Activated CD4-positive, alpha-beta T cell treated with anti-CD3 and anti-CD28 coated beads, Interleukin-2, amount 50 U/mL, for 24 hours (primary cell): ENCODE results near the gene TESK2.
"Not testable (repeated sequence)": the region's sequence is repeated elsewhere in the genome, so short reads cannot be mapped to it uniquely, and the experiment has no call there.

Experiments used
- DNase-seq, 2 donors: peaks; one replicate each; pipeline ENCODE4 v3.0.0-alpha.2; 2020; ENCODE audit warnings: low read depth in 1 of 2, low spot score in 1 of 2

The TESK2 gene

GRCh38 chr1:45490626-45491486, at the start of gene TESK2:
TESK2 (minus strand) TSS chr1:45491163; CDS start chr1:45457785, 33,378 bp downstream.
- peak; percentile 84 to 96 for DNase-seq

- DNase-seq = no peak
Observed at GRCh38 chr1:45536886-45537285, 45.9 kb upstream of the TESK2 start.

- DNase-seq = no peak
Observed at GRCh38 chr1:45535988-45536766, 45.2 kb upstream of the TESK2 start.

DNA sequence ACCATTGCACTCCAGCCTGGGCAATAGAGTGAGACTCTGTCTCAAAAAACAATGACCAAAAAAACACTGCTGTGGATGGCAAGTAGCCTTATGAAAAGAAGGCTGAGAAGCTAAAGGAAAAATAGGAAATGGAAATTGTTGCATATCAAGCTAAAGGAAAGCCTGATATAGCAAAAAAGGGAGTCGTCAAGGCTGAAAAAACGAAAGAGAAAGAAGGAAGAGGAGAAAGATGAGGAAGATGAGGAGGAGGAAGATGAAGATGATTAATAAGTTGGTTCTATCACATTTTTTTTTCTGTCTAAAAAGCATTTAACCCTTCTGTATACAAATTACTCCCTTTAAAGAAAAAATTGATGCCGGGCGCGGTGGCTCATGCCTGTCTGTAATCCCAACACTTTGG, 40.9 kb upstream of the TESK2 start:
- no peak for DNase-seq

DNA sequence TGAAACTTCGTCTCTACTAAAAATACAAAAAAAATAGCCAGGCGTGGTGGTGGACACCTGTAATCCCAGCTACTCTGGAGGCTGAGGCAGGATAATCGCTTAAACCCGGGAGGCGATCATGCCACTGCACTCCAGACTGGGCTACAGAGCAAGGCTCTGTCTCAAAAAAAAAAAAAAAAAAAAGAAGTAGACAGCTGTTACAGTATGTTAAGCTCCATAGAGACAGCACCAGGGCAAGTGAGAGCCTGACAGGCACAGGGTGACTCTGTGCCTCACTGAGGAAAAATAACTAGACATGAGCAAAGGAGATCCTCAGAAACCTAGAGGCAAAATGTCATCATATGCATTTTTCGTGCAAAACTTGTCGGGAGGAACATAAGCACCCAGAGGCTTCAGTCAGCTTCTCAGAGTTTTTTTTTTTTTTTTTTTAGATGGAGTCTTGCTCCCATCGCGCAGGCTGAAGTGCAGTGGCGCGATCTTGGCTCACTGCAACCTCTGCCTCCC, 39.7 kb upstream of the TESK2 start:
- DNase-seq = no peak

DNA sequence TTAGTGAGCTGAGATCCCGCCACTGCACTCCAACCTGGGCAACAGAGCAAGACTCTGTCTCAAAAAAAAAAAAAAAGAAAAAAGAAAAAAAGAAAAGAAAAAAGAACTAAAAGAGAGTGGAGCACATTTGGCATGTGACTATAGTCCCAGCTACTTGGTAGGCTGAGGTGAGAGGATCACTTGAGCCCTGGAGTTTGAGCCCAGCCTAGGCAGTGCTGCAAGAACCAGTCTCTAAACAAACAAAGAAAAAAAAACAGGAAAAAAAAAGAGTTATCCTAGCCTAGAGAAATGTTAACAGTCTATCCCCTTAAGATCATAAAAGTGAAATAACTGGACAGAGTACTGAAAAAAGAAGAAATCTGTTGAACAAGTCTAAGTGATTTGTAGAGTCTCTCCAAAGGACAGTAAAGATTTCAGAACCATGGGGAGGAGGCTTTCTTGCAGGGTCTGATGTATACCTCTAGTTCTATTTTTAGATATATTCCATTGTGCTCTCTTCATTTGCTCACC, 35.2 kb upstream of the TESK2 start:
- DNase-seq = no peak

- not testable (repeated sequence) for DNase-seq
Observed at GRCh38 chr1:45523975-45524374, 33.0 kb upstream of the TESK2 start.

DNA sequence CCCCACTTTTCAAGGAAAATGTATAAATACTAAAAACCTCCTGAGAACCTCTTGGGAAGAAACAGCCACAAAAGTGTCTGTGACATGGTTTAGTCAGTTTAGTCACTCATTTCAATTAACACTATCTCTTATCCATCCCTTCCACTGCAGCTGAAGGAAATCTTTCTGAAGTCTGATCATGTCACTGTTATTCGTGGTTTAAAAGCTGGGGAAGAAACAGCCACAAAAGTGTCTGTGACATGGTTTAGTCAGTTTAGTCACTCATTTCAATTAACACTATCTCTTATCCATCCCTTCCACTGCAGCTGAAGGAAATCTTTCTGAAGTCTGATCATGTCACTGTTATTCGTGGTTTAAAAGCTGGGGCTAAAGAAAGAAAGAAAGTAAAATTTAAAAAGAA, 32.6 kb upstream of the TESK2 start:
- DNase-seq = not testable (repeated sequence)

DNA sequence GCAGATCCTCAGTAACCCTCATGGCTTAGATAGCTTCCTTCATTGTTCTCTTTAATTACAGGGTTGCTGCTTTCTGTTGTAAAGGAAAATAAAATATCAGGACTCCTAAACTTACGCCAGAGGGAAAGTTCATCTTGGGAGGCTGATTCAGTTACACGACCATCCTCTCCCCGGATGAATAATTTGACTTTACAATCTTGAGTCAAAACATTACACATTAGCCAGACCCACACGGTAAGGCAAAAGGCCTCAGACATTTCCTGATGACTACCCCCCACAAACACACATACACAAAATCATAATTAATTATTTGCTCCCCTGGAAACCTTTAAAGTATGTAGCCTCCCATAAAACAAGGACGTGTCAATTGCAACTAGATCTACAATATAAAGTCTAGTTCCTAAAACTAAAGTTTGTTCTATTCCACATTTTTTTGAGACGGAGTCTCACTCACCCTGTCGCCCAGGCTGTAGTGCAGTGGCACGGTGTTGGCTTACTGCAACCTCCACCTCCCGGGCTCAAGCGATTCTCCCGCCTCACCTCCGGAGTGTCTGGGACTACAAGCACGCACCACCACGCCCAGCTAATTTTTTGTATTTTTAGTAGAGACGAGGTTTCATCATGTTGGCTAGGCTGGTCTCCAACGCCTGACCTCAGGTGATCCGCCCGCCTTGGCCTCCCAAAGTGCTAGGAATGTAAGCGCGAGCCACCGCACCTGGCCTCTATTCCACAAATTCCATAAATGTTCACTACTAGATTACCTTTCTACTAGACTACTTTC, 31.6 kb upstream of the TESK2 start:
- DNase-seq = no peak

DNA sequence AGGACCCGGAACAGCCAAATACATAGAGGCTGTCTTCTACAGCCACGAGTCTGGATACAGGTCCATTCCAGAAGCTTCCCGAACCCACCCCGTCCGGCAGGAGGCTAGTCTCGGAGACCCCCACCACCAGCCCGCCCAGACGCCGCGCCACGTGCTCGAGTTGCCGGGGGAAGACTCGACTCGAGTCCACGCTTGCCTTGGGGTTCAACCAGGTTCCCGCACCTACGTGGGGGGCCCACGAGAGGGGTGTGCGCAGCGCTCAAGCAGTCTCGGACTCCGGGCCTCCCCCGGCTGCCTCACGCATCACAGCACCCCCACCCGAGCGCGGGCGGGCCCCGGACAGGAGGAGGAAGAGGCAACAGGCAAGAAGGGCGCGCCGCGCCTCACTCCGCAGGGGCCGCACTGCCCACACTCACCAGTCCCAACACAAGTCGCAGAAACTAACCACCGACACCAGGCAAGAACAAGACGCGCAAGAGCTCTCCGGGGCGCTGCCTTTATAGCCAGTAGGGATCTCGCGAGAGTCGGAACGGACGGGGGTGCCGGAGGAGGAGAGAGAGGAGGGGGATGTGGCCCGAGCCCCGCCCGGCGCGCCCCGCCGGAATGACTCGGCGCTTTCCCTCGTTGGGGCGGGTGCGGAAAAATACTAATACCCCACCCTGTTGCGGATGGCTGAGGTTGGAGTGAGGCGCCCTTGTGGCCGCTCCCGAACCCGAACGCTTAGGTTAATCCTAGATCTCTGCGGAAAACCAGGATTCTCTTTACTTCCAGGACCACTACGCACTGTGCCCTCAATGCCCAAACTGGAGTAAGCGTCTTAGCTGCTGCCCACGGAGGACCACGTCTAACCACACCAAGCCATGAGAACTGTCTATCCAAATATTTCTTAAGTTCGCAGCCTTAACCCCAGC, 30.7 kb upstream of the TESK2 start, which contains the start of gene PRDX1:
TSS of gene PRDX1 (minus strand) at position 472 of the 911 bp plus-strand sequence. CDS start 2,841 bp downstream, outside the sequence.
- peak; percentile 98 to 99 for DNase-seq

- DNase-seq = not testable (repeated sequence)
Observed at GRCh38 chr1:45519774-45520173, 28.8 kb upstream of the TESK2 start.

GRCh38 chr1:45518910-45519309, 27.9 kb upstream of the TESK2 start:
- no peak for DNase-seq

GRCh38 chr1:45518366-45518765, 27.4 kb upstream of the TESK2 start:
- not testable (repeated sequence) for DNase-seq

- no peak for DNase-seq
Observed at GRCh38 chr1:45516465-45516864, 25.5 kb upstream of the TESK2 start.

GRCh38 chr1:45516036-45516435, 25.1 kb upstream of the TESK2 start:
- DNase-seq = no peak

DNA sequence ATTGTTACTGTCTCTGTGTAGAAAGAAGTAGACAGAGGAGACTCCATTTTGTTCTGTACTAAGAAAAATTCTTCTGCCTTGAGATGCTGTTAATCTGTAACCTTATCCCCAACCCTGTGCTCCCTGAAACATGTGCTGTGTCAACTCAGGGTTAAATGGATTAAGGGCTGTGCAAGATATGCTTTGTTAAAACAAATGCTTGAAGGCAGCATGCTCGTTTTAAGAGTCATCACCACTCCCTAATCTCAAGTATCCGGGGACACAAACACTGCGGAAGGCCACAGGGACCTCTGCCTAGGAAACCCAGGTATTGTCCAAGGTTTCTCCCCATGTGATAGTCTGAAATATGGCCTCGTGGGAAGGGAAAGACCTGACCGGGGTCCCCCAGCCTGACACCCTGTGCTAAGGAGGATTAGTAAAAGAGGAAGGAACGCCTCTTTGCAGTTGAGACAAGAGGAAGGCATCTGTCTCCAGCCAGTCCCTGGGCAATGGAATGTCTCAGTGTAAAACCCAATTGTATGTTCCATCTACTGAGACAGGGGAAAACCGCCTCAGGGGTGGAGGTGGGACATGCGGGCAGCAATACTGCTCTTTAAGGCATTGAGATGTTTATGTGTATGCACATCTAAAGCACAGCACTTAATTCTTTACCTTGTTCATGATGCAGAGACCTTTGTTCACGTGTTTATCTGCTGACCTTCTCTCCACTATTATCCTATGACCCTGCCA, 22.7 kb upstream of the TESK2 start:
- not testable (repeated sequence) for DNase-seq

DNA sequence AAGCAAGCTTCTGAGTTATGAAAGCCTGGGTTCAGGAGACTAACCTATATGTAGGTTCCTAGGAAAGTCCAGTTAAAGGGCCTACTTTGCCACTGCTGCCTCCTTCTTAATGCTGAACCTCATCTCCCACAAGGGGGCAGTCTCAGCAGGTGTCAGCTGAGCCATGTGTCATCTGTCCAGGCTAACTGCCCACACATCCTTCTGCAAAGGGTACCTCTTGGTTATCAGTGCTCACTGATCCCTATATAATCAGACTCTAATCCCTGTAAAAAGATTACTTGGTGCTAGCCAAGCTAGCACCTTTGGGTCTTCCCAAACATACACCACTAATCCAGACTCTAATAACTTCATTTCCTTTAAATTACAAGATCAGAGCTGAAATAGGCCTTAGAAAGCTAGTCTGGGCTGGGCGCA, 21.7 kb upstream of the TESK2 start:
- DNase-seq = peak in 1 of 2 donors; percentile 50

DNA sequence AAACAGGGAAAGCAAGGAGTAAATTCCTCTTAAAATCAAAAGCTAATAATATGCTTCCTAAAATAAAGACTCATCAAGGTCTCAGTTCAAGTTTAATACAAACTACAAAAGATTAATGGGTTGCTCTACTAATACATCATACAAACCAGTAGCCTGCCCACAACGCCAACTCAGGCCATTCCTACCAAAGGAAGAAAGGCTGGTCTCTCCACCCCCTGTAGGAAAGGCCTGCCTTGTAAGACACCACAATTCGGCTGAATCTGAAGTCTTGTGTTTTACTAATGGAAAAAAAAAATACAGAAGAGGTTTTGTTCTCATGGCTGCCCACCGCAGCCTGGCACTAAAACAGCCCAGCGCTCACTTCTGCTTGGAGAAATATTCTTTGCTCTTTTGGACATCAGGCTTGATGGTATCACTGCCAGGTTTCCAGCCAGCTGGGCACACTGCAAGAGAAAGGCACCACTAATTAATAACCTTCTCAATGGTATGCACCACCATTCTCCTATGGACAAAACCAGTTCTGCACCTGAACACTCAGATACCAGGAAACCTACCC, 20.1 kb upstream of the TESK2 start:
- DNase-seq = no peak
